ENCODE measurements around the gene CELSR1.

Gene CELSR1

GRCh38 chr22:46433318-46433717, 104.1 kb downstream of the CELSR1 start:
- DNase-seq (ENCODE audit: extremely low spot score): peak; percentile 54
- ChIA-PET CTCF (no interaction called here), POLR2A (no interaction called here)
- no peak for TF ChIP-seq CTCF (IDR thresholded peaks at IDR 0.05; ENCODE audit: control extremely low read depth, extremely low read depth, low read depth, missing control alignments)

- POLR2A ChIA-PET: no interaction called here
- TF ChIP-seq CTCF (IDR thresholded peaks at IDR 0.05; ENCODE audit: control extremely low read depth, extremely low read depth, low read depth, missing control alignments): no peak
- CTCF ChIA-PET: interaction anchor here (1.4 kb wide), 1 partner anchor 65 kb away, joined by 3 read pairs; no protein-coding TSS in a partner anchor
- DNase-seq (ENCODE audit: extremely low spot score): peak; percentile 70
Measured at GRCh38 chr22:46432164-46433068, 105.0 kb downstream of the CELSR1 start.

GRCh38 chr22:46430961-46431838, 106.2 kb downstream of the CELSR1 start:
- ChIA-PET CTCF (interaction anchor here (1.4 kb wide), 1 partner anchor 63 kb away, joined by 3 read pairs; no protein-coding TSS in a partner anchor), POLR2A (no interaction called here)
- TF ChIP-seq CTCF (IDR thresholded peaks at IDR 0.05; ENCODE audit: control extremely low read depth, extremely low read depth, low read depth, missing control alignments): no peak
- DNase-seq (ENCODE audit: extremely low spot score): no peak

- DNase-seq (ENCODE audit: extremely low spot score): no peak
- CTCF ChIA-PET: interaction anchor here (1.1 kb wide), 1 partner anchor 24 kb away, joined by 3 read pairs; no protein-coding TSS in a partner anchor
- POLR2A ChIA-PET: no interaction called here
- TF ChIP-seq CTCF (IDR thresholded peaks at IDR 0.05; ENCODE audit: control extremely low read depth, extremely low read depth, low read depth, missing control alignments): no peak
Measured at GRCh38 chr22:46429325-46429853, 108.0 kb downstream of the CELSR1 start.

- no peak for TF ChIP-seq CTCF (IDR thresholded peaks at IDR 0.05; ENCODE audit: control extremely low read depth, extremely low read depth, low read depth, missing control alignments)
- ChIA-PET POLR2A (no interaction called here), CTCF (interaction anchor here (1.1 kb wide), 1 partner anchor 23 kb away, joined by 3 read pairs; no protein-coding TSS in a partner anchor)
- DNase-seq (ENCODE audit: extremely low spot score): no peak
Measured at GRCh38 chr22:46428602-46429324, 108.7 kb downstream of the CELSR1 start.

All from GM10248 (cell line).